WTC11 (cell line): ENCODE measurements around the gene CD19. TPM values are rescaled to one million over a fixed set of nuclear protein-coding genes. Genes with fewer than 3 reads are reported as not detected.

Experiments used
- ATAC-seq: fragments of 200-7000 bp; cut with Tn5 transposase; 2 replicates; pipeline ENCODE4 v1.10.0; 2021; ENCODE audit warnings: mild to moderate bottlenecking, moderate library complexity
- CTCF ChIA-PET: fragments of 300-600 bp; sonication (Branson Sonifier 250); formaldehyde crosslinking; loops from one replicate; lab custom pipeline; 2021; ENCODE audit warnings: antibody characterized with exemption; lab: Charles Lee
- POLR2A ChIA-PET: fragments of 350-600 bp; sonication (Branson Sonifier 250); formaldehyde crosslinking; loops from one replicate; lab custom pipeline; 2021; ENCODE audit warnings: antibody characterized with exemption; lab: Charles Lee
- DNase-seq: peaks from one replicate; pipeline ENCODE4 v3.0.0; 2021; ENCODE audit warnings: low spot score
- H3K27ac Mint-ChIP-seq: 2 replicates; pipeline ENCODE4 v1.8.0; 2021; ENCODE audit warnings: mixed read lengths
- H3K27me3 Mint-ChIP-seq: 2 replicates; pipeline ENCODE4 v1.8.0; 2021; ENCODE audit warnings: low read depth, mild to moderate bottlenecking, moderate library complexity, mixed read lengths
- H3K36me3 Mint-ChIP-seq: 2 replicates; pipeline ENCODE4 v1.8.0; 2021; ENCODE audit warnings: mixed read lengths
- H3K4me1 Mint-ChIP-seq: 2 replicates; pipeline ENCODE4 v1.8.0; 2022; ENCODE audit warnings: mixed read lengths
- H3K4me3 Mint-ChIP-seq: 2 replicates; pipeline ENCODE4 v1.8.0; 2021; ENCODE audit warnings: mild to moderate bottlenecking, moderate library complexity, mixed read lengths
- H3K9me3 Mint-ChIP-seq: 2 replicates; pipeline ENCODE4 v1.8.0; 2021; ENCODE audit warnings: mixed read lengths
- CBFB ChIP-seq: sonication (generic); formaldehyde crosslinking; IDR thresholded peaks from 2 replicates; pipeline ENCODE4 v1.8.1; 2022; ENCODE audit warnings: mild to moderate bottlenecking, low read depth, missing genetic modification reagents
- EMX1 ChIP-seq: fragments of 250-450 bp; sonication (Bioruptor Pico); IDR thresholded peaks from 2 replicates; pipeline ENCODE4 v1.8.0; 2021; ENCODE audit warnings: mild to moderate bottlenecking
- ETV6 ChIP-seq: sonication (generic); formaldehyde crosslinking; IDR thresholded peaks from 2 replicates; pipeline ENCODE4 v1.8.1; 2022; ENCODE audit warnings: mild to moderate bottlenecking, missing genetic modification reagents
- FOXK1 ChIP-seq: sonication (generic); formaldehyde crosslinking; IDR thresholded peaks from 2 replicates; pipeline ENCODE4 v1.8.0; 2022; ENCODE audit warnings: mild to moderate bottlenecking, moderate library complexity, missing genetic modification reagents
- FOXP1 ChIP-seq: sonication (generic); formaldehyde crosslinking; IDR thresholded peaks from 2 replicates; pipeline ENCODE4 v1.8.0; 2022; ENCODE audit warnings: missing genetic modification reagents, mild to moderate bottlenecking, moderate library complexity, borderline replicate concordance
- GABPB1 ChIP-seq: sonication (generic); formaldehyde crosslinking; IDR thresholded peaks from 2 replicates; pipeline ENCODE4 v1.8.1; 2023; ENCODE audit warnings: mild to moderate bottlenecking, missing genetic modification reagents
- GRHL2 ChIP-seq: fragments of 250-450 bp; sonication (Bioruptor Pico); IDR thresholded peaks from 2 replicates; pipeline ENCODE4 v1.8.0; 2022; ENCODE audit warnings: mild to moderate bottlenecking, moderate library complexity; ENCODE audit not compliant: insufficient replicate concordance, severe bottlenecking
- GTF2I ChIP-seq: fragments of 250-450 bp; sonication (Bioruptor Pico); conservative IDR thresholded peaks from 2 replicates; pipeline ENCODE4 v1.4.0; 2021; ENCODE audit warnings: mild to moderate bottlenecking
- NFATC4 ChIP-seq: fragments of 250-450 bp; sonication (Bioruptor Pico); IDR thresholded peaks from 2 replicates; pipeline ENCODE4 v1.9.0; 2021; ENCODE audit warnings: mild to moderate bottlenecking
- NR1H2 ChIP-seq: sonication (generic); formaldehyde crosslinking; IDR thresholded peaks from 2 replicates; pipeline ENCODE4 v1.9.0; 2021; ENCODE audit warnings: mild to moderate bottlenecking, moderate library complexity, missing genetic modification reagents
- RELA ChIP-seq: sonication (generic); formaldehyde crosslinking; IDR thresholded peaks from 2 replicates; pipeline ENCODE4 v1.8.1; 2022; ENCODE audit warnings: missing genetic modification reagents, mild to moderate bottlenecking, borderline replicate concordance
- TP53 ChIP-seq: sonication (generic); formaldehyde crosslinking; IDR thresholded peaks from 2 replicates; pipeline ENCODE4 v1.8.1; 2023; ENCODE audit warnings: mild to moderate bottlenecking, missing genetic modification reagents
- ZNF219 ChIP-seq: sonication (generic); formaldehyde crosslinking; IDR thresholded peaks from 2 replicates; pipeline ENCODE4 v1.8.0; 2023; ENCODE audit warnings: missing genetic modification reagents, mild to moderate bottlenecking, borderline replicate concordance
- ZNF423 ChIP-seq: fragments of 250-450 bp; sonication (Bioruptor Pico); IDR thresholded peaks from 2 replicates; pipeline ENCODE4 v2.1.2; 2022; ENCODE audit warnings: mild to moderate bottlenecking, moderate library complexity
- total RNA-seq: library from RNA; stranded (reverse); gene quantifications from 3 replicates; pipeline ENCODE4 v1.2.3, GENCODE V29; 2021
- TF ChIP-seq, protein P1 (sequence below): sonication (generic); formaldehyde crosslinking; IDR thresholded peaks from 2 replicates; pipeline ENCODE4 v1.8.0; 2022; ENCODE audit warnings: missing genetic modification reagents
- TF ChIP-seq, protein P2 (sequence below): sonication (generic); formaldehyde crosslinking; IDR thresholded peaks from 2 replicates; pipeline ENCODE4 v1.8.1; 2023; ENCODE audit warnings: mild to moderate bottlenecking, moderate library complexity, missing genetic modification reagents
- TF ChIP-seq, protein P3 (sequence below): sonication (generic); formaldehyde crosslinking; IDR thresholded peaks from 2 replicates; pipeline ENCODE4 v1.8.1; 2022; ENCODE audit warnings: low read depth, missing genetic modification reagents, borderline replicate concordance
- TF ChIP-seq, protein P4 (sequence below): sonication (generic); formaldehyde crosslinking; IDR thresholded peaks from 2 replicates; pipeline ENCODE4 v1.8.1; 2023; ENCODE audit warnings: mild to moderate bottlenecking, missing genetic modification reagents, moderate library complexity
- TF ChIP-seq, protein P5 (sequence below): sonication (generic); formaldehyde crosslinking; IDR thresholded peaks from 2 replicates; pipeline ENCODE4 v1.8.0; 2023; ENCODE audit warnings: mild to moderate bottlenecking, missing genetic modification reagents
- TF ChIP-seq, protein P6 (sequence below): sonication (generic); formaldehyde crosslinking; IDR thresholded peaks from 2 replicates; pipeline ENCODE4 v1.8.1; 2023; ENCODE audit warnings: mild to moderate bottlenecking, missing genetic modification reagents
- TF ChIP-seq, protein P7 (sequence below): sonication (generic); formaldehyde crosslinking; IDR thresholded peaks from 2 replicates; pipeline ENCODE4 v1.8.1; 2023; ENCODE audit warnings: mild to moderate bottlenecking, missing genetic modification reagents

Gene CD19
- total RNA-seq, 1 experiment from 2014 or later: 0.90 TPM

DNA sequence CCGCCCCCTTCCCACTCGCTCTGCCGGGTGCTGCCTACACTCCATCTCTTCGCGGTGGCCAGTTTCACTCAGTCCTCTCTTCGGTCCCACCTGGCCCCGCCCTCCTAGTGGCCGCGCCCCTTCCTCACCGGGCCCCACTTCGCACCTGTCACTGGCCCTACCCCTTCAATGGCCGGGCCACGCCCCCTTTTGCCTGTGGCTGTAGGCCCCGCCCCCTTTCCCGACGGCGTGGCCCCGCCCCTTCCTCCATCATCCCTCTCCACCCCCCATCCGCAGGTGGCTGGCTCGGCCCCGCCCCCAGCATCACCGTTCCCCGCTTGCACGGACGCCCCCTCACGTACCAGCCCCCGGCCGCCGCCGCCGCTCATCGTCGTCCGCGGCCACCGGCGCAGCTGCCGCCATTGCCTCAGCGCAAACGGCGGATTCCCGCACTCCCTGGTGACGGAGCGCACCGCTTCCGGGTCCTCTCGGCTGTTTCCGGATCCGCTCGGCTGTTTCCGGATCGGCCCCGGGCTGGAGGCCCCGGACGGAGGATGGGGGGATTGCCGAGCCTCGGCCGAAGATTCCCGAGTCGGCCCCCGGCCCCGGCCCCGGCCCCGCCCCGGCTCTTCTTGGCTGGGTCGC is 6.9 kb upstream of the CD19 start, which contains the start of gene RABEP2 (continued):
- TF ChIP-seq, protein P1, sequence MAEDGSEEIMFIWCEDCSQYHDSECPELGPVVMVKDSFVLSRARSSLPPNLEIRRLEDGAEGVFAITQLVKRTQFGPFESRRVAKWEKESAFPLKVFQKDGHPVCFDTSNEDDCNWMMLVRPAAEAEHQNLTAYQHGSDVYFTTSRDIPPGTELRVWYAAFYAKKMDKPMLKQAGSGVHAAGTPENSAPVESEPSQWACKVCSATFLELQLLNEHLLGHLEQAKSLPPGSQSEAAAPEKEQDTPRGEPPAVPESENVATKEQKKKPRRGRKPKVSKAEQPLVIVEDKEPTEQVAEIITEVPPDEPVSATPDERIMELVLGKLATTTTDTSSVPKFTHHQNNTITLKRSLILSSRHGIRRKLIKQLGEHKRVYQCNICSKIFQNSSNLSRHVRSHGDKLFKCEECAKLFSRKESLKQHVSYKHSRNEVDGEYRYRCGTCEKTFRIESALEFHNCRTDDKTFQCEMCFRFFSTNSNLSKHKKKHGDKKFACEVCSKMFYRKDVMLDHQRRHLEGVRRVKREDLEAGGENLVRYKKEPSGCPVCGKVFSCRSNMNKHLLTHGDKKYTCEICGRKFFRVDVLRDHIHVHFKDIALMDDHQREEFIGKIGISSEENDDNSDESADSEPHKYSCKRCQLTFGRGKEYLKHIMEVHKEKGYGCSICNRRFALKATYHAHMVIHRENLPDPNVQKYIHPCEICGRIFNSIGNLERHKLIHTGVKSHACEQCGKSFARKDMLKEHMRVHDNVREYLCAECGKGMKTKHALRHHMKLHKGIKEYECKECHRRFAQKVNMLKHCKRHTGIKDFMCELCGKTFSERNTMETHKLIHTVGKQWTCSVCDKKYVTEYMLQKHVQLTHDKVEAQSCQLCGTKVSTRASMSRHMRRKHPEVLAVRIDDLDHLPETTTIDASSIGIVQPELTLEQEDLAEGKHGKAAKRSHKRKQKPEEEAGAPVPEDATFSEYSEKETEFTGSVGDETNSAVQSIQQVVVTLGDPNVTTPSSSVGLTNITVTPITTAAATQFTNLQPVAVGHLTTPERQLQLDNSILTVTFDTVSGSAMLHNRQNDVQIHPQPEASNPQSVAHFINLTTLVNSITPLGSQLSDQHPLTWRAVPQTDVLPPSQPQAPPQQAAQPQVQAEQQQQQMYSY (CRISPR knock-in tag): peak; percentile 88
- TF ChIP-seq FOXP1 (peak; percentile 39; the same call in 1 of the 2 replicates), NFATC4 (CRISPR knock-in tag) (no peak), EMX1 (CRISPR knock-in tag) (no peak), RELA (CRISPR knock-in tag) (no peak), CBFB (CRISPR knock-in tag) (no peak), FOXK1 (peak; percentile 62), ZNF423 (CRISPR knock-in tag) (no peak), ETV6 (CRISPR knock-in tag) (0 out of 2 replicates have a peak, but pooled peaks have one; percentile 15), GTF2I (CRISPR knock-in tag) (no peak), TP53 (CRISPR knock-in tag) (no peak), GRHL2 (CRISPR knock-in tag) (no peak)
- TF ChIP-seq, protein P2, sequence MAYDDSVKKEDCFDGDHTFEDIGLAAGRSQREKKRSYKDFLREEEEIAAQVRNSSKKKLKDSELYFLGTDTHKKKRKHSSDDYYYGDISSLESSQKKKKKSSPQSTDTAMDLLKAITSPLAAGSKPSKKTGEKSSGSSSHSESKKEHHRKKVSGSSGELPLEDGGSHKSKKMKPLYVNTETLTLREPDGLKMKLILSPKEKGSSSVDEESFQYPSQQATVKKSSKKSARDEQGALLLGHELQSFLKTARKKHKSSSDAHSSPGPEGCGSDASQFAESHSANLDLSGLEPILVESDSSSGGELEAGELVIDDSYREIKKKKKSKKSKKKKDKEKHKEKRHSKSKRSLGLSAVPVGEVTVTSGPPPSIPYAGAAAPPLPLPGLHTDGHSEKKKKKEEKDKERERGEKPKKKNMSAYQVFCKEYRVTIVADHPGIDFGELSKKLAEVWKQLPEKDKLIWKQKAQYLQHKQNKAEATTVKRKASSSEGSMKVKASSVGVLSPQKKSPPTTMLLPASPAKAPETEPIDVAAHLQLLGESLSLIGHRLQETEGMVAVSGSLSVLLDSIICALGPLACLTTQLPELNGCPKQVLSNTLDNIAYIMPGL: no peak
- TF ChIP-seq, protein P3, sequence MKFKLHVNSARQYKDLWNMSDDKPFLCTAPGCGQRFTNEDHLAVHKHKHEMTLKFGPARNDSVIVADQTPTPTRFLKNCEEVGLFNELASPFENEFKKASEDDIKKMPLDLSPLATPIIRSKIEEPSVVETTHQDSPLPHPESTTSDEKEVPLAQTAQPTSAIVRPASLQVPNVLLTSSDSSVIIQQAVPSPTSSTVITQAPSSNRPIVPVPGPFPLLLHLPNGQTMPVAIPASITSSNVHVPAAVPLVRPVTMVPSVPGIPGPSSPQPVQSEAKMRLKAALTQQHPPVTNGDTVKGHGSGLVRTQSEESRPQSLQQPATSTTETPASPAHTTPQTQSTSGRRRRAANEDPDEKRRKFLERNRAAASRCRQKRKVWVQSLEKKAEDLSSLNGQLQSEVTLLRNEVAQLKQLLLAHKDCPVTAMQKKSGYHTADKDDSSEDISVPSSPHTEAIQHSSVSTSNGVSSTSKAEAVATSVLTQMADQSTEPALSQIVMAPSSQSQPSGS (CRISPR knock-in tag): no peak

DNA sequence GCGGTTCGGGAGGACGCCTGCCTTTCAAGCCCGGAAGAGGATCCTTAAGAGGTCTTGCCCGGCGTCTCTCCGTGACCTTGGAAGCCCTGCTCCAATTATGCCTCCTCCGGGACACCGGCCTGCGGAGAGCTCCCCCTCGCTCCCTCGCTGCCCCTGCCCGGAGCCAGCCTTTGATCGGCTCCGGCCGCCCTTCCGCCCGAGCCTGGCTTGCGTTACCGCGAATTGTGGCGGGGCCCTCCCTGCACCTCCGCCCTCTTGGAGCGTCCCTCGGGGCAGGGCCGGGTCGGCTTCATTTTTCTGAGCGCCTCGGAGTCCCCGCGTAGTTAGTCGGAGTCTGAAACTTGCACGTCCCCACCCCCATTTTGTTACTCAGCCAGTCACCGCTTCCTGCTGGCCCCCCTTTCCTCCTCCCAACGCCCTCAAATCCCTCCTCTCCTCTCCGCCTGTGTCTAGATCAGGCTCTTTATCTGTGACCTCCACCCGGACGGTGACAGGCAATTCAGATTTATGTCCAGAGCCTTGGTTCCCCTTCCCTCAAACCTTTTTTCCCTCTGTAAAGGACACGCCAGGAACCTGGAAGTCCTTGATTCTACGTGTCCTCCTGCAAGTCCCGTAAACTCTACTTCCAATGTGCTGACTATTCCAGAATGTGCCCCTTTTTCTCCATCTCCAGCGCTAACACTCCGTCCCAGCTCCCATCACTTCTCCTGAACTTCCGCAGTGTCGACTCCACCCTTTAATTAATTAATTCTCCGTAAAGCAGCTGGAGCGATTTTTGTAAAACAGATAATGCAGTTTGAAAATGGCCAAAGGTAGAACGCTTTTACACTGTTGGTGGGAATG is 6.2 kb upstream of the CD19 start:
- H3K4me1 Mint-ChIP-seq: peaks cover 14% of the 10 kb centered on the region
- H3K36me3 Mint-ChIP-seq: no peaks in the 10 kb centered on the region
- peaks cover 3% of the 10 kb centered on the region; the same call in 1 of the 2 replicates for H3K27me3 Mint-ChIP-seq
- DNase-seq (no peak), ATAC-seq (no peak; the same call in 1 of the 2 replicates)
- ChIA-PET POLR2A (interaction anchor here (0.6 to 1.0 kb wide), 2 partner anchors 11 to 449 kb away, joined by 3 read pairs; no protein-coding TSS in a partner anchor), CTCF (interaction anchor here (0.8 to 3.3 kb wide), 3 partner anchors 8 to 20 kb away, joined by 3 to 16 read pairs (median 4); no protein-coding TSS in a partner anchor)
- peak overlapping the region; percentile 99 for H3K27ac Mint-ChIP-seq
- no peaks in the 10 kb centered on the region for H3K9me3 Mint-ChIP-seq
- peak overlapping the region; percentile 97 for H3K4me3 Mint-ChIP-seq
- TF ChIP-seq, protein P4, sequence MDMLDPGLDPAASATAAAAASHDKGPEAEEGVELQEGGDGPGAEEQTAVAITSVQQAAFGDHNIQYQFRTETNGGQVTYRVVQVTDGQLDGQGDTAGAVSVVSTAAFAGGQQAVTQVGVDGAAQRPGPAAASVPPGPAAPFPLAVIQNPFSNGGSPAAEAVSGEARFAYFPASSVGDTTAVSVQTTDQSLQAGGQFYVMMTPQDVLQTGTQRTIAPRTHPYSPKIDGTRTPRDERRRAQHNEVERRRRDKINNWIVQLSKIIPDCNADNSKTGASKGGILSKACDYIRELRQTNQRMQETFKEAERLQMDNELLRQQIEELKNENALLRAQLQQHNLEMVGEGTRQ (CRISPR knock-in tag): no peak
- TF ChIP-seq, protein P5, sequence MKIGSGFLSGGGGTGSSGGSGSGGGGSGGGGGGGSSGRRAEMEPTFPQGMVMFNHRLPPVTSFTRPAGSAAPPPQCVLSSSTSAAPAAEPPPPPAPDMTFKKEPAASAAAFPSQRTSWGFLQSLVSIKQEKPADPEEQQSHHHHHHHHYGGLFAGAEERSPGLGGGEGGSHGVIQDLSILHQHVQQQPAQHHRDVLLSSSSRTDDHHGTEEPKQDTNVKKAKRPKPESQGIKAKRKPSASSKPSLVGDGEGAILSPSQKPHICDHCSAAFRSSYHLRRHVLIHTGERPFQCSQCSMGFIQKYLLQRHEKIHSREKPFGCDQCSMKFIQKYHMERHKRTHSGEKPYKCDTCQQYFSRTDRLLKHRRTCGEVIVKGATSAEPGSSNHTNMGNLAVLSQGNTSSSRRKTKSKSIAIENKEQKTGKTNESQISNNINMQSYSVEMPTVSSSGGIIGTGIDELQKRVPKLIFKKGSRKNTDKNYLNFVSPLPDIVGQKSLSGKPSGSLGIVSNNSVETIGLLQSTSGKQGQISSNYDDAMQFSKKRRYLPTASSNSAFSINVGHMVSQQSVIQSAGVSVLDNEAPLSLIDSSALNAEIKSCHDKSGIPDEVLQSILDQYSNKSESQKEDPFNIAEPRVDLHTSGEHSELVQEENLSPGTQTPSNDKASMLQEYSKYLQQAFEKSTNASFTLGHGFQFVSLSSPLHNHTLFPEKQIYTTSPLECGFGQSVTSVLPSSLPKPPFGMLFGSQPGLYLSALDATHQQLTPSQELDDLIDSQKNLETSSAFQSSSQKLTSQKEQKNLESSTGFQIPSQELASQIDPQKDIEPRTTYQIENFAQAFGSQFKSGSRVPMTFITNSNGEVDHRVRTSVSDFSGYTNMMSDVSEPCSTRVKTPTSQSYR (CRISPR knock-in tag): no peak
- no peak for TF ChIP-seq NR1H2
- TF ChIP-seq, protein P6, sequence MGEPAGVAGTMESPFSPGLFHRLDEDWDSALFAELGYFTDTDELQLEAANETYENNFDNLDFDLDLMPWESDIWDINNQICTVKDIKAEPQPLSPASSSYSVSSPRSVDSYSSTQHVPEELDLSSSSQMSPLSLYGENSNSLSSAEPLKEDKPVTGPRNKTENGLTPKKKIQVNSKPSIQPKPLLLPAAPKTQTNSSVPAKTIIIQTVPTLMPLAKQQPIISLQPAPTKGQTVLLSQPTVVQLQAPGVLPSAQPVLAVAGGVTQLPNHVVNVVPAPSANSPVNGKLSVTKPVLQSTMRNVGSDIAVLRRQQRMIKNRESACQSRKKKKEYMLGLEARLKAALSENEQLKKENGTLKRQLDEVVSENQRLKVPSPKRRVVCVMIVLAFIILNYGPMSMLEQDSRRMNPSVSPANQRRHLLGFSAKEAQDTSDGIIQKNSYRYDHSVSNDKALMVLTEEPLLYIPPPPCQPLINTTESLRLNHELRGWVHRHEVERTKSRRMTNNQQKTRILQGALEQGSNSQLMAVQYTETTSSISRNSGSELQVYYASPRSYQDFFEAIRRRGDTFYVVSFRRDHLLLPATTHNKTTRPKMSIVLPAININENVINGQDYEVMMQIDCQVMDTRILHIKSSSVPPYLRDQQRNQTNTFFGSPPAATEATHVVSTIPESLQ (CRISPR knock-in tag): no peak
- peak; percentile 67 for TF ChIP-seq GABPB1 (CRISPR knock-in tag)
- TF ChIP-seq, protein P7, sequence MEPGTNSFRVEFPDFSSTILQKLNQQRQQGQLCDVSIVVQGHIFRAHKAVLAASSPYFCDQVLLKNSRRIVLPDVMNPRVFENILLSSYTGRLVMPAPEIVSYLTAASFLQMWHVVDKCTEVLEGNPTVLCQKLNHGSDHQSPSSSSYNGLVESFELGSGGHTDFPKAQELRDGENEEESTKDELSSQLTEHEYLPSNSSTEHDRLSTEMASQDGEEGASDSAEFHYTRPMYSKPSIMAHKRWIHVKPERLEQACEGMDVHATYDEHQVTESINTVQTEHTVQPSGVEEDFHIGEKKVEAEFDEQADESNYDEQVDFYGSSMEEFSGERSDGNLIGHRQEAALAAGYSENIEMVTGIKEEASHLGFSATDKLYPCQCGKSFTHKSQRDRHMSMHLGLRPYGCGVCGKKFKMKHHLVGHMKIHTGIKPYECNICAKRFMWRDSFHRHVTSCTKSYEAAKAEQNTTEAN (CRISPR knock-in tag): 0 out of 2 replicates have a peak, but pooled peaks have one; percentile 35
- no peak for TF ChIP-seq ZNF219 (CRISPR knock-in tag)
